Left ventricle myocardium superior (tissue), 1 donor: ENCODE data around the gene ADGRF4. TPM values are rescaled to one million over a fixed set of nuclear protein-coding genes. Genes with fewer than 3 reads are reported as not detected.

Experiments used
- ATAC-seq: fragments of 200-7000 bp; cut with Tn5 transposase; one replicate; pipeline ENCODE4 v1.9.1; 2020; ENCODE audit warnings: mild to moderate bottlenecking, moderate library complexity
- DNase-seq: peaks from one replicate; pipeline ENCODE4 v3.0.0-alpha.2; 2020
- intact Hi-C: fragments of 100-400 bp; cut with micrococcal nuclease; formaldehyde crosslinking; loops from one replicate; pipeline ENCODE4 v1.11.0; 2022
- total RNA-seq: library from RNA; stranded (reverse); fragmentation: NEBNext Ultra II Directional; extraction: Animal tissue kit (Norgen Biotek cat#: 25700); gene quantifications from one replicate; pipeline ENCODE4 v1.2.1, GENCODE V29; 2021
- donor health status: DM: no; HTN: yes; CAD: no; lungs with severe emphysema.

The ADGRF4 gene
- total RNA-seq, 1 donor from 2014 or later, result not detected

GRCh38 chr6:47680051-47680450, 18.3 kb upstream of the ADGRF4 start:
- intact Hi-C loops, result no loop called here
- no peak for ATAC-seq
- no peak for DNase-seq

- ATAC-seq (no peak), DNase-seq (no peak)
- intact Hi-C loops, result no loop called here
These were observed 17.7 kb upstream of the ADGRF4 start for GRCh38 chr6:47680724-47681123.

GRCh38 chr6:47681201-47681990, 17.0 kb upstream of the ADGRF4 start:
- intact Hi-C loops, result no loop called here
- ATAC-seq (no peak), DNase-seq (no peak)

DNA sequence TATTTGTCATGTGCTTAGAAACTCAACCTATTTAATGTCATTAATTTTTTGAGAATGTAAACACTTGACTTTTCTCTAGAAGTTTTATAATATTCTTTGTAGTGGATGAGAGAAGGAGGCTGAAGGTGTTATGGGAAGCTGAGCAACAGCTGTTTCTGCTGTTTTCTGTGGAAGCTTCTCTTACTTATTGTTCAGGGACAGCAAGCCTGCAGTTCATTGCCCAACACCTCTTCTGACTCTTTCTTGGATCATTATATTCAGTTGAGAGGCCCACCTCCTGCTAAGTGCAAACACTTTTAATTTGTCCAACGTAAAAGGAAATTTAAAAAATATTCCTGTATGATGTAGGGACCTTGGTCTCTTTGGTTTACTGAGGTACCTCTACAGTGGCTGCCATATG, 12.0 kb upstream of the ADGRF4 start:
- intact Hi-C loops, result no loop called here
- DNase-seq (no peak), ATAC-seq (no peak)

GRCh38 chr6:47687432-47687831, 10.9 kb upstream of the ADGRF4 start:
- DNase-seq (no peak), ATAC-seq (no peak)
- intact Hi-C loops, result no loop called here

DNA sequence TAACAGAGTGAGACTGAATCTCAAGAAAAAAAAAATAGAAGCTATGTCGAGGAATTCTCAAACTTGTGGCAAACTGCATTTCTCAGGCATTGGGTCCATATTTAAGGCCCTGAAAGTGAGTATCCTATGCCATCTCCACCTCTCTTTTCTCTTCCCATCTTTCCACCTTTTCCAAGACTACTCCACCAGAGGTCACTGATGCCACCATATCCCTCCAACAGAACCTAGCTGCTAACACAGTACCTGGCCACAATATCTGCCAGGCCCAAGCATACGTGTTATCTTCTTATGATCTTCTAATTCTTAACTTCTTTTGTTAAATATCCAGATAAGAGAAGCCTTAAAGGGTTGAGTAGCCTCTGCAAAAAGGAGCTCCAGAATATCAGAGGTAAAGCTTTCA, 8.2 kb upstream of the ADGRF4 start:
- no peak for ATAC-seq
- intact Hi-C loops, result no loop called here
- no peak for DNase-seq

DNA sequence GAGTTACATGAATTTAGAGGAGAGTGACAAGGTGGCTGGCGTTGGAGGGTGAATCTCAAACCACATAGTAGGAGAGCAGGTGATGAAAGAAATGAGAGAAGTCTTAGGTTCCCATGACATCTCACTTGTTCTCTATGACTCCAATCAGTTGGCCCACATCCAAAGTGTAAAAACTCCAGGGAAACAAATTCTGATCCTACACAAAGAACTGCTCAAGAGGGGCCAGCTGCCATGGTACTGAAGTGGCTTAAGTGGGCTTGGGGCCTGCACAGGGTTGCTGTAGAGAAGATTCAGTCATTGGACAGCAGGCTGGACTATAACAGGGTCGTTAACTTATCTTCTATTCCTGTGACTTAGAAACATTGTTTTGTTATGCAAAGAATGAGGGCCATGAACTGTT, 7.6 kb upstream of the ADGRF4 start:
- intact Hi-C loops, result no loop called here
- ATAC-seq, result no peak
- no peak for DNase-seq

- ATAC-seq (peak; percentile 27), DNase-seq (no peak)
- intact Hi-C loops, result no loop called here
These were observed 455 bp upstream of the ADGRF4 start for GRCh38 chr6:47697925-47698324.

GRCh38 chr6:47700053-47700452, 1.7 kb downstream of the ADGRF4 start:
- intact Hi-C loops, result no loop called here
- DNase-seq (no peak), ATAC-seq (no peak)

- no peak for ATAC-seq
- intact Hi-C loops, result no loop called here
- no peak for DNase-seq
These were observed 2.2 kb downstream of the ADGRF4 start for GRCh38 chr6:47700596-47700995.

GRCh38 chr6:47701363-47701762, 3.0 kb downstream of the ADGRF4 start:
- intact Hi-C loops, result no loop called here
- no peak for ATAC-seq
- no peak for DNase-seq

DNA sequence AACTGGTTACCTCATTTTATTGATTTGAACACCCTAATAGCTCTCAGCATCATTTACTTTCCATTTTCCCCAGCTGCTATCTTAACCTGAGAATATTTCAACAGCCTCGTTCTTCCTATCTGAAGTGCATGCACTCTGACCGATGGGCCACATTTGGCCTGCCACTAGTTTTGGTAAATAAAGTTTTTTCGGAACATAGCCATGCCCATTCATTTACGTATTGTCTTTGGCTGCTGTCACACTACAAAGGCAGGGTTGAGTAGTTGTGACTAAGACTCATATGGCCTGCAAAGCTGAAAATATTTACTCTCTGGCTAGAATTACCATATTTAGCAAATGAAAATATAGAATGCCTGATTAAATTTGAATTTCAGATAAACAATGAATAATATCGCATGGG, 10.8 kb downstream of the ADGRF4 start:
- no peak for DNase-seq
- intact Hi-C loops, result no loop called here
- ATAC-seq, result no peak

DNA sequence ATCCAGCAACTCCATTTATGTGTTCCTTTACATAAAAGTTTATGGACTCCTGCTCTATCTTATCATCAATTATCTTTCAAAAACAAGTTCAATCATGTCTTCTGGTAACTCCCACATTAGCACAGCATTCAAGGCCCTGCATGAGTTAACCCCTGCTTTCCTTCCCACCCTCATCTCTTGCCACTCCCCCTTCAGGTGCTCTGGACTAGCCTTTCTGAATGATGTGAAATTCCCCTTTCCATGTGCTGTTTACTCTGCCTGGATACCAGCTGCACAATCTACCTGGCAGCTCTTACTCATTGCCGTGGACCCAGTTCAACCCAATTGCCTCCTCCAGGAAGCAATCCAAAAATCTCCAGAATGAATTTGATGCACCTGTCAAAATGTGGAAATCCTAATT, 11.9 kb downstream of the ADGRF4 start:
- ATAC-seq, result no peak
- DNase-seq, result no peak
- intact Hi-C loops, result no loop called here

DNA sequence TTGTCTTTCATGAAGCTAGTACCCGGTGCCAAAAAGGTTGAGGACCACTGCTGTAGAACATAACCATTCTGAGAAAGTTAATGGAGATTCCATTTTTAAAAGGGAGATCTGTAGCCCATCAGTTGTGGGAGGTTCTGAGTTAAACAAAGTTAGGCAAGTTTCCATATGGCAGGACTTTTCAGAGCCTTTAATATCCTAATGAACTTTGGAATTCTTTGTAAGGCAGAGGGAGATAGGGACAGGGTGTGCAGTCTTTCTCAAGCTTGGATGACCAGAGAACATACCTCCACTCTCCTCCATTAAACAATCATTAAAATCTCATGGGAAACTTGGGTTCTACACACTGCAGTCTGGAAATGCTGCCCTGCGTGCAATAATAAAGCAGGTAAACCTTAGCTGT, 14.8 kb downstream of the ADGRF4 start:
- DNase-seq (no peak), ATAC-seq (no peak)
- intact Hi-C loops, result no loop called here

- DNase-seq (no peak), ATAC-seq (no peak)
- intact Hi-C loops, result no loop called here
These were observed 16.4 kb downstream of the ADGRF4 start for GRCh38 chr6:47714802-47715201.

DNA sequence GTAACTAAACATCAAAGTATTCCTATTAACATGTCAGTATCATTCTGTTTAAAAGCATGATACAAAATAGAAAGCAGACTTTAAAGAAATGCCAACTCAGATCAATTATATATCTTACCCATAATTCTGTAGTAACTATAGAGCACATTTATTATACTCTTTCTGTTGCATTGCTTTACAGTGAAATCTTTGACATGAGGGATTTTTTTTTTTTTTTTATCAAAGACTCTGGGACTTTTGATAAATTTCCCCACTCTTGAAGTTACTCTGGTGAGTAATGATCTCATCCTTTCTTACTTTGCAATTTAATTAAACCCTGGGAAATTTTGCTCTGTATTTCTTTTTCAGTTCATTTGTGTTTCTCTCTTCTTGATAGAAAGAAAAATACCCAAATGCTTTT, 17.4 kb downstream of the ADGRF4 start:
- intact Hi-C loops, result no loop called here
- ATAC-seq, result no peak

GRCh38 chr6:47716207-47716606, 17.8 kb downstream of the ADGRF4 start:
- no peak for DNase-seq
- intact Hi-C loops, result no loop called here
- no peak for ATAC-seq

More for the DNA sequence above, 17.4 kb downstream of the ADGRF4 start:
- no peak for DNase-seq

GRCh38 chr6:47718571-47718970, 20.2 kb downstream of the ADGRF4 start:
- ATAC-seq (no peak), DNase-seq (no peak)
- intact Hi-C loops, result no loop called here

- intact Hi-C loops, result no loop called here
- ATAC-seq (no peak), DNase-seq (no peak)
These were observed 22.8 kb downstream of the ADGRF4 start for GRCh38 chr6:47721189-47721588.

DNA sequence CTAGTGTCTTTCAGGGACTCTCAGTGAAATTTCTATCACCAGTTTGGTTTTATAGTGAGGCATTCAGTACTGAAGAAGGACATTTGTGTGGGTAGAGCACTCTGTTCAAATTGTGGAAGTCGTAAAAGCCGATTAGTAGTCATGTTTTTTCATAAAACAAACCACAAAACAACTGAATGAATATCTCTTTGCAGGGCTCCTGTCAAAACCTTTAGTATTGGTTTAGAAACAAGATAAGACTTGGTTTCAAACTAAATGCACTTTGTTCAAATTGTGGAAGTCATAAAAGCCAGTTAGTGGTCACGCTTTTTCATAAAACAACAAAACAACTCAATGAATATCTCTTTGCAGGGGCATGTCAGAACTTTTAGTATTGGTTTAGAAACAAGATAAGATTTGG, 23.8 kb downstream of the ADGRF4 start:
- ATAC-seq, result no peak
- DNase-seq, result no peak
- intact Hi-C loops, result no loop called here

- no peak for ATAC-seq
- DNase-seq, result no peak
- intact Hi-C loops, result no loop called here
These were observed 25.9 kb downstream of the ADGRF4 start for GRCh38 chr6:47724300-47724699.

GRCh38 chr6:47727391-47727790, 29.0 kb downstream of the ADGRF4 start:
- no peak for DNase-seq
- no peak for ATAC-seq
- intact Hi-C loops, result no loop called here
